Measurements from ENCODE around the gene ALPG. TPM values are rescaled to one million over a fixed set of nuclear protein-coding genes. Genes with fewer than 3 reads are reported as not detected.

The ALPG gene
- total RNA-seq, 1 donor from 2014 or later, result not detected

GRCh38 chr2:232457121-232458011 is 50.7 kb downstream of the ALPG start:
- no peak overlapping the region for H3K4me3 Mint-ChIP-seq

GRCh38 chr2:232458051-232458660 is 51.5 kb downstream of the ALPG start:
- Mint-ChIP-seq H3K36me3 (no peaks in the 10 kb centered on the region), H3K4me1 (no peaks in the 10 kb centered on the region), H3K27me3 (ENCODE audit: insufficient read depth, low read depth) (peaks cover 15% of the 10 kb centered on the region), H3K9me3 (no peaks in the 10 kb centered on the region), H3K27ac (no peak overlapping the region), H3K4me3 (no peak overlapping the region)
- no peaks in the 10 kb centered on the region for H3K36me3 ChIP-seq
- H3K79me2 ChIP-seq (ENCODE audit: low read depth), result no peaks in the 10 kb centered on the region
- no peaks in the 10 kb centered on the region for H4K20me1 ChIP-seq (ENCODE audit: low read depth)
- H3K27me3 ChIP-seq, result no peaks in the 10 kb centered on the region
- no peak overlapping the region for H3K4me2 ChIP-seq
- H3K9ac ChIP-seq, result no peak overlapping the region
- H3K9me3 ChIP-seq (ENCODE audit: low read depth), result no peaks in the 10 kb centered on the region
- H3F3A ChIP-seq (ENCODE audit: low read depth), result no peaks in the 10 kb centered on the region
- H2AFZ ChIP-seq (replicated peaks), result no peak overlapping the region
- DNase-seq (ENCODE audit: low spot score), result no peak
- no peak overlapping the region for H3K27ac ChIP-seq
- TF ChIP-seq EZH2phosphoT487 (IDR thresholded peaks at IDR 0.05) (no peak), EZH2 (IDR thresholded peaks at IDR 0.05) (no peak), CTCF (IDR thresholded peaks at IDR 0.05) (no peak)
- H3K4me1 ChIP-seq, result no peaks in the 10 kb centered on the region
- H3K4me3 ChIP-seq, result no peak overlapping the region

More at GRCh38 chr2:232457121-232458011, 50.7 kb downstream of the ALPG start:
- peaks cover 16% of the 10 kb centered on the region for H3K27me3 Mint-ChIP-seq (ENCODE audit: insufficient read depth, low read depth)
- Histone ChIP-seq H3K79me2 (ENCODE audit: low read depth) (no peaks in the 10 kb centered on the region), H3F3A (ENCODE audit: low read depth) (no peaks in the 10 kb centered on the region), H4K20me1 (ENCODE audit: low read depth) (no peaks in the 10 kb centered on the region), H3K27me3 (no peaks in the 10 kb centered on the region), H3K4me2 (no peak overlapping the region), H2AFZ (replicated peaks) (no peak overlapping the region), H3K27ac (no peak overlapping the region), H3K9ac (no peak overlapping the region), H3K9me3 (ENCODE audit: low read depth) (no peaks in the 10 kb centered on the region), H3K4me3 (no peak overlapping the region), H3K36me3 (no peaks in the 10 kb centered on the region), H3K4me1 (no peaks in the 10 kb centered on the region)
- peaks cover 4% of the 10 kb centered on the region for H3K4me1 Mint-ChIP-seq
- no peaks in the 10 kb centered on the region for H3K36me3 Mint-ChIP-seq
- no peak for DNase-seq (ENCODE audit: low spot score)
- no peak overlapping the region for H3K27ac Mint-ChIP-seq
- H3K9me3 Mint-ChIP-seq, result no peaks in the 10 kb centered on the region
- no peak for TF ChIP-seq EZH2 (IDR thresholded peaks at IDR 0.05)
- TF ChIP-seq CTCF (IDR thresholded peaks at IDR 0.05), result no peak
- TF ChIP-seq EZH2phosphoT487 (IDR thresholded peaks at IDR 0.05), result no peak

- Mint-ChIP-seq H3K27me3 (ENCODE audit: insufficient read depth, low read depth) (peaks cover 18% of the 10 kb centered on the region), H3K4me3 (no peak overlapping the region), H3K9me3 (no peaks in the 10 kb centered on the region), H3K36me3 (no peaks in the 10 kb centered on the region), H3K27ac (no peak overlapping the region), H3K4me1 (no peaks in the 10 kb centered on the region)
- Histone ChIP-seq H3K27ac (no peak overlapping the region), H2AFZ (replicated peaks) (no peak overlapping the region), H3K9me3 (ENCODE audit: low read depth) (no peaks in the 10 kb centered on the region), H3K4me2 (no peak overlapping the region), H4K20me1 (ENCODE audit: low read depth) (no peaks in the 10 kb centered on the region), H3K4me1 (no peaks in the 10 kb centered on the region), H3F3A (ENCODE audit: low read depth) (no peaks in the 10 kb centered on the region), H3K36me3 (no peaks in the 10 kb centered on the region), H3K79me2 (ENCODE audit: low read depth) (no peaks in the 10 kb centered on the region), H3K4me3 (no peak overlapping the region), H3K27me3 (no peaks in the 10 kb centered on the region), H3K9ac (no peak overlapping the region)
- TF ChIP-seq CTCF (IDR thresholded peaks at IDR 0.05) (no peak), EZH2 (IDR thresholded peaks at IDR 0.05) (no peak)
- DNase-seq (ENCODE audit: low spot score), result no peak
Measured at GRCh38 chr2:232458661-232459418, 52.2 kb downstream of the ALPG start.
